ENCODE data around the gene WFIKKN1. TPM values are rescaled to one million over a fixed set of nuclear protein-coding genes. Genes with fewer than 3 reads are reported as not detected.
A peak's percentile ranks its signal among the peaks of the same experiment; 100 is the strongest.

Gene WFIKKN1
- total RNA-seq, 5 donors from 2014 or later (not counting 1 experiment from before 2014, with no cell fraction given), result 0.15 to 1.5 (median 1.0) TPM

DNA sequence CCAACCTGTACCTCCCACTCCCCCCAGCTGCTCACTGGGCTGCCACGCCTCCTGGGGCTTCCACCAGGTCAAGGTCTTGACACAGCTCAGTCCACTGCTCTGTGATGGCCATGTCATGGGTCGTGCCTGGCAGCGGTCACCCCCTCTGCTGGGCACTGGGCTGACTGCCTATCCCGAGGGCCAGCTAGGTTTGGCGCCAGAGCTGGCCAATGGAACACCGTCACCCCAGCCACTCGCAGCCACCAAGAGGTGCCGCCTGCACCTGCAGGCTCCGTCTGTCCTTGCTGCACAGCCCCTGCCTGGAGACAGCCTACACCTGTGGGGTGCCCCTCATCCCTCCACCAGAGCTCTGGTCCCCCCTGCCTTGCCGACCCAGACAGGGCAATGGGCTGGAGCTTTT lies 45.4 kb upstream of the WFIKKN1 start:
- Mint-ChIP-seq H3K9me3 (no peaks in the 10 kb centered on the region), H3K27ac (no peak overlapping the region), H3K36me3 (no peaks in the 10 kb centered on the region), H3K27me3 (no peaks in the 10 kb centered on the region), H3K4me3 (no peak overlapping the region), H3K4me1 (peaks cover 9 to 13% (median 12%) of the 10 kb centered on the region in 3 donors)
- Histone ChIP-seq H3K4me1 (ENCODE audit: control insufficient read depth in 1 of 2, extremely low read depth in 1 of 2, insufficient read depth in 2 of 2, low read length in 2 of 2) (peaks cover 5 to 29% of the 10 kb centered on the region in 2 experiments), H3K36me3 (ENCODE audit: control insufficient read depth in 2 of 2, extremely low read depth in 1 of 2, insufficient read depth in 1 of 2, low read length in 1 of 2) (no peaks in the 10 kb centered on the region), H3K4me3 (ENCODE audit: control insufficient read depth in 1 of 2, extremely low read depth in 1 of 2, low read length in 1 of 2) (no peak overlapping the region), H3K27me3 (replicated peaks in 1 of 2; ENCODE audit: control insufficient read depth in 2 of 2, extremely low read depth in 1 of 2, insufficient read depth in 2 of 2, low read length in 1 of 2) (peaks cover 0 to 19% of the 10 kb centered on the region in 2 experiments), H3K27ac (ENCODE audit: low read length) (no peak overlapping the region), H3K9me3 (no peaks in the 10 kb centered on the region)
- DNase-seq (no peak), ATAC-seq (replicated peaks in 1 of 4) (no peak)
- 44% methylated on average over 10 of the region's 10 CpGs for WGBS (ENCODE audit: insufficient coverage)
- POLR2A ChIA-PET, result no interaction called here
- CTCF ChIA-PET, result no interaction called here

DNA sequence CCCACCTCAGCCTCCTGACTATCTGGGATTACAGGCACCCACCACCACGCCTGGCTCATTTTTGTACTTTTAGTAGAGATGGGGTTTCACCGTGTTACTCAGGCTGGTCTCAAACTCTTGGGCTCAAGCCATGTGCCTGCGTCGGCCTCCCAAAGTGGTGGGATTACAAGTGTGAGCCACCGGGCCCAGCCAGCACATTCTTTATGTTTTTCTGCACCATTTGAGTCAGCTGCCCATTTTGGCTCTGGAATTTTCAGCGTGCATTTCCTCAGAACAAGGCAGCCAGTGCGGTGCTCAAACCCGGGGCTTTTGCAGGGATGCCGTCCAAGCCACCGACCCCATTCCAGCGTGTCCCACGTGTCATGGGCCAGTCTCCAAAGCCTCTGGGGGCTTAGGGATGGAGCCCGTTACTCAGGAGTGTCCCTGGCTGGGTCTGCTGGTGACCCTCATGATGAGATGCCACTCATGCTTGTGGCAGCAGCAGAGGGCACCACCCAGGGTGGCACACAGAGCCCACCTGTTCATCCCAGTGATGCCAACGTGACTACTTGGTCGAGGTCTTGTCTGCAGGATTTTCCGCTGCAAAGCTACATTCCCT lies 44.6 kb upstream of the WFIKKN1 start:
- Histone ChIP-seq H3K9me3 (no peaks in the 10 kb centered on the region), H3K4me1 (ENCODE audit: control insufficient read depth in 1 of 2, extremely low read depth in 1 of 2, insufficient read depth in 2 of 2, low read length in 2 of 2) (peaks cover 8 to 36% of the 10 kb centered on the region in 2 experiments), H3K36me3 (ENCODE audit: control insufficient read depth in 2 of 2, extremely low read depth in 1 of 2, insufficient read depth in 1 of 2, low read length in 1 of 2) (no peaks in the 10 kb centered on the region), H3K27ac (ENCODE audit: low read length) (no peak overlapping the region), H3K4me3 (ENCODE audit: control insufficient read depth in 1 of 2, extremely low read depth in 1 of 2, low read length in 1 of 2) (no peak overlapping the region), H3K27me3 (replicated peaks in 1 of 2; ENCODE audit: control insufficient read depth in 2 of 2, extremely low read depth in 1 of 2, insufficient read depth in 2 of 2, low read length in 1 of 2) (peaks cover 0 to 19% of the 10 kb centered on the region in 2 experiments)
- CTCF ChIA-PET, result no interaction called here
- H3K4me1 Mint-ChIP-seq, result peaks cover 15 to 21% (median 19%) of the 10 kb centered on the region in 3 donors
- no peak overlapping the region for H3K4me3 Mint-ChIP-seq
- no peaks in the 10 kb centered on the region for H3K36me3 Mint-ChIP-seq
- no peaks in the 10 kb centered on the region for H3K9me3 Mint-ChIP-seq
- ATAC-seq (replicated peaks in 1 of 4) (no peak), DNase-seq (no peak)
- H3K27me3 Mint-ChIP-seq, result no peaks in the 10 kb centered on the region
- POLR2A ChIA-PET, result no interaction called here
- no peak overlapping the region for H3K27ac Mint-ChIP-seq
- WGBS (ENCODE audit: insufficient coverage), result 78% methylated on average over 16 of the region's 16 CpGs

DNA sequence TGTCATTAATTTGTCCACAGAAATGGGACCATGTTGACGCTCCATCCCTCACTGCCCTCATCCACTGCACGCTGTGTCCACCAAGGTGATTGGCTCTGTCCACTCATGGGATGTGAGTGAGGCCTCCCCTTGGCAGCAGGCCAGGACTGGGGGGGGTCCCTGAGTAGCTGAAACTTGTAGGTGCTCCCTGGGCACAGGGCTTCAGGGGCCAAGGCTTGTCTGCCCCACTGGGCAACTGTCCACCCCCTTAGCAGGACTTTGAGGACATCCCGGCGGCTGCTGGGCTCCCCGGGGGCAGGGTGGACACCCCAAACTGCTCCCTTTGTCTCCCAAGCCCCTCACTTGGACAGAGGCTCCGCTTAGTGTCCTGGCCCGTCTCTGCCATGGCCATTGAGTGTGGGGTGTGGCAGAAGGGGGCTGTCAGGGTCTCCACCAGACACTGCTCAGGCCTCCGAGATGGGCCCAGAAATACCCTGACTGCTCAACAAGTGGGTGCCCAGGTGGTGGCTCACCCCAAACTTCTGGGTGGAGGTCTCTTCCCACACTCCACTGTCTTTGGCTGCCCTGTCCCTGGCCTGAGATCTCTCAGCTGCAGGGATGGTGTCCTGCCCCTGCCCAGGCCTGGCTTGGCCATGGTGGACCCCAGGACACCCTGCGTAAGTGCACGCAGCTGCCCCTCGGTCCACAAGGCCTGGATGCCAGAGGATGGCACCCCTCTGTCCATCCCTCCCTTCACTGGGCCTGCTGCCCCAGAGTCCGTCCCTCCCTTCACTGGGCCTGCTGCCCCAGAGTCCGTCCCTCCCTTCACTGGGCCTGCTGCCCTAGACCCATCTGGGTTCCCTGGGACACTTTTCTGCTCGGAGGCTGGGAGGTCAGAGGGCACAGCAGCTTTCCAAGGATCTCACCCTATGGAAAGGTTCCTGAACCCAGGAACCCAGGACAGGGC lies 43.9 kb upstream of the WFIKKN1 start:
- H3K4me1 Mint-ChIP-seq, result peaks cover 20 to 29% (median 26%) of the 10 kb centered on the region in 3 donors
- H3K27ac Mint-ChIP-seq, result peak overlapping the region; percentile 69 to 70

DNA sequence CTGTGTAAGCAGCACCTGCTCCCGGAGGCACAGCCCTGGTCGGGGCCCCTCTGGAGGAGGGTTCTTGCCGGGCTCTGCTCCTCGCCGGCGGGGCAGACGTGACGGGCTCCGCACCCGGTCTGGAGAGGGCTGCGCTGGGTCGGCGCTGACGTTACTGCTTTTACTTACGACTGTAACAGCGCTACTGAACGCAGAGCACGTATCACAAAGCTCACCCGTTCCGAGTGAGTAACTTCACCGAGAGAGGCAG lies 42.2 kb upstream of the WFIKKN1 start:
- Mint-ChIP-seq H3K4me3 (peak overlapping the region; percentile 87 to 95 (median 88)), H3K9me3 (no peaks in the 10 kb centered on the region), H3K27me3 (no peaks in the 10 kb centered on the region), H3K36me3 (no peaks in the 10 kb centered on the region), H3K4me1 (peaks cover 35 to 41% (median 41%) of the 10 kb centered on the region in 3 donors), H3K27ac (peak overlapping the region; percentile 96 to 97)
- ChIA-PET POLR2A (no interaction called here), CTCF (interaction anchor here in 1 of 2 donors (0.6 to 1.4 kb wide), 2 partner anchors 9 to 48 kb away, joined by 3 to 5 read pairs; partner anchors contain the start of gene METTL26)
- no peaks in the 10 kb centered on the region for H3K9me3 ChIP-seq
- peak; percentile 9 to 27 (median 10) for ATAC-seq (replicated peaks in 1 of 4)
- H3K27me3 ChIP-seq (replicated peaks in 1 of 2; ENCODE audit: control insufficient read depth in 2 of 2, extremely low read depth in 1 of 2, insufficient read depth in 2 of 2, low read length in 1 of 2), result peaks cover 0 to 19% of the 10 kb centered on the region in 2 experiments
- peaks cover 0 to under 1% of the 10 kb centered on the region in 2 donors for H3K36me3 ChIP-seq (ENCODE audit: control insufficient read depth in 2 of 2, extremely low read depth in 1 of 2, insufficient read depth in 1 of 2, low read length in 1 of 2)
- H3K27ac ChIP-seq (ENCODE audit: low read length), result peak overlapping the region; percentile 81
- peak in 34 of 35 experiments; percentile 21 to 82 (median 62) for DNase-seq
- H3K4me3 ChIP-seq (ENCODE audit: control insufficient read depth in 1 of 2, extremely low read depth in 1 of 2, low read length in 1 of 2), result peak overlapping the region; percentile 71 to 83
- under 1% methylated on average over 21 of the region's 21 CpGs for WGBS (ENCODE audit: insufficient coverage)
- H3K4me1 ChIP-seq (ENCODE audit: control insufficient read depth in 1 of 2, extremely low read depth in 1 of 2, insufficient read depth in 2 of 2, low read length in 2 of 2), result peaks cover 8 to 51% of the 10 kb centered on the region in 2 experiments

More for the DNA sequence above, 43.9 kb upstream of the WFIKKN1 start:
- ATAC-seq (replicated peaks in 1 of 4) (no peak), DNase-seq (no peak)
- ChIA-PET POLR2A (no interaction called here), CTCF (no interaction called here)
- no peaks in the 10 kb centered on the region for H3K36me3 ChIP-seq (ENCODE audit: control insufficient read depth in 2 of 2, extremely low read depth in 1 of 2, insufficient read depth in 1 of 2, low read length in 1 of 2)
- H3K4me3 ChIP-seq (ENCODE audit: control insufficient read depth in 1 of 2, extremely low read depth in 1 of 2, low read length in 1 of 2), result no peak overlapping the region
- Mint-ChIP-seq H3K9me3 (no peaks in the 10 kb centered on the region), H3K36me3 (no peaks in the 10 kb centered on the region), H3K4me3 (peak overlapping the region; percentile 87 to 95 (median 88)), H3K27me3 (no peaks in the 10 kb centered on the region)
- WGBS (ENCODE audit: insufficient coverage), result 96% methylated on average over 7 of the region's 14 CpGs
- no peaks in the 10 kb centered on the region for H3K9me3 ChIP-seq
- H3K4me1 ChIP-seq (ENCODE audit: control insufficient read depth in 1 of 2, extremely low read depth in 1 of 2, insufficient read depth in 2 of 2, low read length in 2 of 2), result peaks cover 8 to 41% of the 10 kb centered on the region in 2 experiments
- H3K27ac ChIP-seq (ENCODE audit: low read length), result no peak overlapping the region
- H3K27me3 ChIP-seq (replicated peaks in 1 of 2; ENCODE audit: control insufficient read depth in 2 of 2, extremely low read depth in 1 of 2, insufficient read depth in 2 of 2, low read length in 1 of 2), result peaks cover 0 to 19% of the 10 kb centered on the region in 2 experiments

DNA sequence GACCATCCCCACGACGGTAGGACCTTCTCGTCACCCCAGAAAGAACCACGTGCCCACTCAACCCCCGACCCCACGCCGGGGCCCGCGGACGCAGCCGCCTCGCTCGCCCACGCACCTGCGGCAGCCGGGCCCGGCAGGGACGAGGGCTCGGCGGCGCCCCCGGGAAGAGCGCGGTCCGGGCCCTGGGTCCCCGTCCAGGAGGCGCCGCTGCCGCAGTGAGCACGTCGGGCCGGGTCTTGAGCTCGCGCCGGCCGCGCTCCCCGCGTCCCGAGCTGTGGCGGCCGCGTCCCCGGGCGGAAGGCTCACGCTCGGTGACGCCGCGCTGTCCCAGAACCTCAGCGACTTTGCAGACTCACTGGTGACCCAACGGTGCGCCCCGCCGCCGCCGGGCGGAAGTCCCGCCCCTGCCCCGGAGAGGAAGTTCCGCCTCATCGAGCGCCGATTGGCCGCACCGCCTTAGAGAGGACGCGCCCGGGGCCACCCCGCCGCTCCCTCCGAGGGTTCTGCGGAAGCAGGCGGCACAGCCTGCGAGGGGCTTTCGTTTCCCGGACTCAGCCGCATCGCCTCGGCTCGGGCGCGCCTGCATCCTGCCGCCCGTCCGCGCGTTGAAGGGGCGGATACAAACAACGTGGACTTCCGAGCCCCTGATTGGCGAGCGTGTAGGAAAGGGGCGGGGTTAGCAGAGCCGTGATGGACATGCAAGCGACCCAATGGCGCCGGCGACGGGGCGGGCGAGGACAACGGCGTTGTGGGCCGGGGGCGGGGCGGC lies 41.7 kb upstream of the WFIKKN1 start:
- peaks cover 37 to 44% (median 44%) of the 10 kb centered on the region in 3 donors for H3K4me1 Mint-ChIP-seq
- H3K27ac Mint-ChIP-seq, result peak overlapping the region; percentile 98 to 100
- ATAC-seq (replicated peaks in 1 of 4) (peak; percentile 74 to 79 (median 76)), DNase-seq (peak; percentile 94 to 100 (median 97))
- Histone ChIP-seq H3K27ac (ENCODE audit: low read length) (peak overlapping the region; percentile 83), H3K9me3 (no peaks in the 10 kb centered on the region), H3K4me3 (ENCODE audit: control insufficient read depth in 1 of 2, extremely low read depth in 1 of 2, low read length in 1 of 2) (peak overlapping the region; percentile 71 to 83), H3K4me1 (ENCODE audit: control insufficient read depth in 1 of 2, extremely low read depth in 1 of 2, insufficient read depth in 2 of 2, low read length in 2 of 2) (peaks cover 8 to 51% of the 10 kb centered on the region in 2 experiments), H3K36me3 (ENCODE audit: control insufficient read depth in 2 of 2, extremely low read depth in 1 of 2, insufficient read depth in 1 of 2, low read length in 1 of 2) (peaks cover 0 to 3% of the 10 kb centered on the region in 2 donors), H3K27me3 (replicated peaks in 1 of 2; ENCODE audit: control insufficient read depth in 2 of 2, extremely low read depth in 1 of 2, insufficient read depth in 2 of 2, low read length in 1 of 2) (peaks cover 0 to 19% of the 10 kb centered on the region in 2 experiments)
- no peaks in the 10 kb centered on the region for H3K36me3 Mint-ChIP-seq
- no peaks in the 10 kb centered on the region for H3K27me3 Mint-ChIP-seq
- no peaks in the 10 kb centered on the region for H3K9me3 Mint-ChIP-seq
- ChIA-PET CTCF (interaction anchor here in 1 of 2 donors (0.6 to 1.4 kb wide), 2 partner anchors 10 to 48 kb away, joined by 3 to 5 read pairs; partner anchors contain the start of gene METTL26), POLR2A (no interaction called here)
- peak overlapping the region; percentile 87 to 97 (median 95) for H3K4me3 Mint-ChIP-seq
- WGBS (ENCODE audit: insufficient coverage), result under 1% methylated on average over 107 of the region's 107 CpGs
